OCI-LY1 (cell line): ENCODE data around the gene EBF3.

ENCODE experiments used
- H2AFZ ChIP-seq: fragments of 200-600 bp; sonication (generic), shearing (Covaris generic); 2 replicates; pipeline ENCODE4 v1.6.0; 2014; ENCODE audit warnings: antibody characterized with exemption, mild to moderate bottlenecking, low read length
- H3F3A ChIP-seq: fragments of 200-600 bp; sonication (generic), shearing (Covaris generic); 2 replicates; pipeline ENCODE4 v1.6.0; 2014; ENCODE audit warnings: mild to moderate bottlenecking, antibody characterized with exemption, low read length, moderate library complexity; ENCODE audit not compliant: insufficient read depth
- H3K27ac ChIP-seq: fragments of 200-600 bp; sonication (generic); 2 replicates; pipeline ENCODE4 v1.5.1; 2014; ENCODE audit warnings: low read length, mixed run types, mild to moderate bottlenecking, low read depth; ENCODE audit not compliant: poor library complexity, severe bottlenecking
- H3K27me3 ChIP-seq: fragments of 200-600 bp; sonication (generic); 2 replicates; pipeline ENCODE4 v1.6.0; 2014; ENCODE audit warnings: antibody characterized with exemption, mild to moderate bottlenecking, low read length, moderate library complexity; ENCODE audit not compliant: insufficient read depth
- H3K36me3 ChIP-seq: fragments of 200-600 bp; sonication (generic); 2 replicates; pipeline ENCODE4 v1.6.1; 2014; ENCODE audit warnings: mild to moderate bottlenecking, antibody characterized with exemption, low read length, moderate library complexity, mixed read lengths; ENCODE audit not compliant: insufficient read depth
- H3K4me1 ChIP-seq: fragments of 200-600 bp; sonication (generic); 2 replicates; pipeline ENCODE4 v1.5.1; 2014; ENCODE audit warnings: mild to moderate bottlenecking, low read length, moderate library complexity; ENCODE audit not compliant: insufficient read depth, severe bottlenecking
- H3K4me2 ChIP-seq: fragments of 200-600 bp; sonication (generic), shearing (Covaris generic); 2 replicates; pipeline ENCODE4 v1.6.1; 2014; ENCODE audit warnings: low read length
- H3K4me3 ChIP-seq: fragments of 200-600 bp; sonication (generic); 2 replicates; pipeline ENCODE4 v1.5.1; 2014; ENCODE audit warnings: low read length, low read depth, mild to moderate bottlenecking, mixed read lengths; ENCODE audit not compliant: poor library complexity, severe bottlenecking
- H3K79me2 ChIP-seq: fragments of 200-600 bp; shearing (Covaris generic); 2 replicates; pipeline ENCODE4 v1.6.1; 2016; ENCODE audit warnings: mixed run types, low read length, mixed read lengths; ENCODE audit not compliant: insufficient read depth
- H3K9ac ChIP-seq: fragments of 200-600 bp; sonication (generic), shearing (Covaris generic); 2 replicates; pipeline ENCODE4 v1.6.1; 2014; ENCODE audit warnings: mild to moderate bottlenecking, low read length, mixed read lengths
- H3K9me2 ChIP-seq: fragments of 200-600 bp; sonication (generic), shearing (Covaris generic); 2 replicates; pipeline ENCODE4 v1.6.1; 2014; ENCODE audit warnings: low read depth, mild to moderate bottlenecking, low read length, mixed read lengths
- H3K9me3 ChIP-seq: fragments of 200-600 bp; shearing (Covaris generic); 2 replicates; pipeline ENCODE4 v1.6.1; 2014; ENCODE audit warnings: low read length, mixed read lengths
- H4K20me1 ChIP-seq: fragments of 200-600 bp; sonication (generic), shearing (Covaris generic); 2 replicates; pipeline ENCODE4 v1.6.0; 2016; ENCODE audit warnings: mild to moderate bottlenecking, low read length; ENCODE audit not compliant: insufficient read depth
- CTCF ChIP-seq: fragments of 200-600 bp; sonication (generic), shearing (Covaris generic); IDR thresholded peaks from 2 replicates; pipeline ENCODE4 v1.5.1; 2017; ENCODE audit warnings: mild to moderate bottlenecking, antibody characterized with exemption, low read length, moderate library complexity, mixed read lengths
- EZH2 ChIP-seq: fragments of 200-600 bp; sonication (generic), shearing (Covaris generic); IDR thresholded peaks from 2 replicates; pipeline ENCODE4 v1.8.0; 2017; ENCODE audit warnings: borderline replicate concordance, mixed run types, mild to moderate bottlenecking, antibody characterized with exemption, low read length, moderate library complexity, mixed read lengths

EBF3 gene

GRCh38 chr10:129870474-129870757 is 93.7 kb downstream of the EBF3 start:
- no peaks in the 10 kb centered on the region for H3K79me2 ChIP-seq
- no peaks in the 10 kb centered on the region for H4K20me1 ChIP-seq
- H3K4me1 ChIP-seq = no peaks in the 10 kb centered on the region
- no peaks in the 10 kb centered on the region for H3F3A ChIP-seq
- H2AFZ ChIP-seq = no peak overlapping the region
- H3K27ac ChIP-seq = no peak overlapping the region
- H3K27me3 ChIP-seq = peaks cover 3% of the 10 kb centered on the region; the same call in 1 of the 2 replicates
- no peak overlapping the region for H3K9ac ChIP-seq
- no peaks in the 10 kb centered on the region for H3K36me3 ChIP-seq
- H3K4me3 ChIP-seq = no peak overlapping the region
- no peak overlapping the region for H3K4me2 ChIP-seq
- no peaks in the 10 kb centered on the region for H3K9me2 ChIP-seq
- TF ChIP-seq EZH2 = no peak
- TF ChIP-seq CTCF = no peak
- H3K9me3 ChIP-seq = no peaks in the 10 kb centered on the region

DNA sequence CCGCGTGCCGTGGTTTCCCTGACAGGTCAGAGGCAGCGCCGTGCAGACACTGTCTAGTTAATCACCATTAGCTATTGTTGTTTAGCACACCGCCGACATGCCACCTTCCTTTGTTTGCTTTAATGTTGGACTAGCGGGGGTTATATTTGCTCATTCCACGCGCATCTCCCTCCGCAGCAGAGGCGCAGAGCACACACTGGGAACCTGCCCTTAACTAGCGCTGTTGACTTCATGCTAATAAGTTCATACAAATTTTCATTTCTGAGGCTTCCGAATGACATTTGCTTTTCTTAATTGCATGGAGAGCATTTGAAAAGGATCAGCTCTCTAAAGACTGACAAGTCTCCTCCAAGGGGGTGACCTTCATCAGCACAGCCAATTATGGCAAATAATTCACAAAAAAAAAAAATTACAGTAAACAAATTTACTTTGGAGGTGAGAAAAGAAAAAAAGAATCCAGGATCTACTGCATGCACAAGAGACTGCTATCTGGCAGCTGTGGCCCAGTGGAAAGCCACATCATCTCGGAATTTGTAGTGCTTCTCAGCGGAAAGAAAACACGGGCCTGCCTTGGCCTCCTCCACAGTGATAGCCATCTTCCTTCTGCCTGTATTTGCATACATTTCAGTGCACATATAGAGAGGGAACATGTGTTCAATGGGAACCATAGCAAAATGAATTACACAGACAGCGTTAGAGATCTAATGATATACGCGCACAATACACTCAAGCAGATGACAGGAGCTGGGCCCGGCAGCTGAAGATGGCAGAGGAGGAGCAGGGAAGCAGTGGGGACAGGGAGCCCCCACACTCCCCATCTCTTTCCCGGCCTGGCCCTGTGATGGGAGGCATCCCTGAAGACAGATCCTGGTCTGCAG is 94.2 kb downstream of the EBF3 start:
- no peaks in the 10 kb centered on the region for H3K79me2 ChIP-seq

GRCh38 chr10:129868449-129869035 is 95.5 kb downstream of the EBF3 start:
- no peak overlapping the region for H3K9ac ChIP-seq

More for the DNA sequence above, 94.2 kb downstream of the EBF3 start:
- no peak overlapping the region for H3K9ac ChIP-seq
- no peaks in the 10 kb centered on the region for H4K20me1 ChIP-seq
- H3K9me2 ChIP-seq = no peaks in the 10 kb centered on the region
- H3K36me3 ChIP-seq = no peaks in the 10 kb centered on the region
- H2AFZ ChIP-seq = no peak overlapping the region
- H3F3A ChIP-seq = no peaks in the 10 kb centered on the region
- H3K4me2 ChIP-seq = no peak overlapping the region
- H3K4me1 ChIP-seq = no peaks in the 10 kb centered on the region
- H3K27me3 ChIP-seq = peaks cover 3% of the 10 kb centered on the region; the same call in 1 of the 2 replicates
- H3K9me3 ChIP-seq = no peaks in the 10 kb centered on the region
- H3K4me3 ChIP-seq = no peak overlapping the region
- no peak for TF ChIP-seq EZH2
- no peak for TF ChIP-seq CTCF
- no peak overlapping the region for H3K27ac ChIP-seq

More at GRCh38 chr10:129868449-129869035, 95.5 kb downstream of the EBF3 start:
- Histone ChIP-seq H2AFZ (no peak overlapping the region), H4K20me1 (no peaks in the 10 kb centered on the region), H3K27me3 (peaks cover 3% of the 10 kb centered on the region; the same call in 1 of the 2 replicates), H3K9me2 (no peaks in the 10 kb centered on the region), H3K9me3 (no peaks in the 10 kb centered on the region), H3K4me1 (no peaks in the 10 kb centered on the region), H3K4me2 (no peak overlapping the region), H3K27ac (no peak overlapping the region), H3K79me2 (no peaks in the 10 kb centered on the region), H3K4me3 (no peak overlapping the region), H3F3A (no peaks in the 10 kb centered on the region), H3K36me3 (no peaks in the 10 kb centered on the region)
- TF ChIP-seq EZH2 = no peak
- TF ChIP-seq CTCF = no peak
